GM12878 (cell line): ENCODE data around the gene SPAST. TPM values are rescaled to one million over a fixed set of nuclear protein-coding genes. Genes with fewer than 3 reads are reported as not detected.

Experiments used
- ATAC-seq: fragments of 200-7000 bp; cut with Tn5 transposase; 3 replicates; pipeline ENCODE4 v1.9.1; 2020; ENCODE audit warnings: mild to moderate bottlenecking, moderate library complexity
- BruUV-seq: library from RNA; stranded (reverse); fragments of 400-500 nt; replicated peaks from 2 replicates; lab custom pipeline; 2021; lab: Mats Ljungman, UMichigan
- CTCF ChIA-PET: fragments of 300-600 bp; sonication (Branson Sonifier 250); formaldehyde crosslinking; extraction: SDS; loops from one replicate; lab custom pipeline; 2021; ENCODE audit warnings: inconsistent platforms; lab: Yijun Ruan, JAX
- POLR2A ChIA-PET: fragments of 350-600 bp; formaldehyde crosslinking; extraction: SDS; loops from one replicate; lab custom pipeline; 2021; ENCODE audit warnings: inconsistent platforms; lab: Charles Lee
- RAD21 ChIA-PET: fragments of 300-600 bp; sonication (Branson Sonifier 250); formaldehyde crosslinking; loops from one replicate; lab custom pipeline; 2023; ENCODE audit warnings: antibody characterized with exemption; ENCODE audit not compliant: unreplicated experiment; lab: Charles Lee
- SMC1A ChIA-PET: fragments of 300-600 bp; sonication (Branson Sonifier 250); formaldehyde crosslinking; loops from one replicate; lab custom pipeline; 2023; ENCODE audit not compliant: unreplicated experiment, uncharacterized antibody; lab: Charles Lee
- DNase-seq: peaks from one replicate; pipeline ENCODE4 v3.0.0-alpha.2; 2011; ENCODE audit warnings: low read depth, low spot score
- FAIRE-seq: peaks from 3 replicates; lab custom pipeline; 2011; peaks lifted over from hg19 to GRCh38; lab: Jason Lieb, UNC
- H2AFZ ChIP-seq: 2 replicates; pipeline ENCODE4 v1.6.0; 2011; ENCODE audit warnings: low read depth, low read length, control low read depth; ENCODE audit not compliant: control insufficient read depth
- H3K27ac ChIP-seq: 2 replicates; pipeline ENCODE4 v1.5.1; 2011; ENCODE audit warnings: control low read depth; ENCODE audit not compliant: control insufficient read depth, insufficient read depth
- H3K27me3 ChIP-seq, 2 experiments: replicated peaks in 1 of 2; 2 replicates each; pipeline versions ENCODE4 v1.6.0 to v1.6.1; 2011; ENCODE audit warnings: low read length in 1 of 2; ENCODE audit not compliant: control insufficient read depth in 2 of 2, insufficient read depth in 2 of 2
- H3K36me3 ChIP-seq, 2 experiments: 2 replicates each; pipeline ENCODE4 v1.5.1; 2011; ENCODE audit warnings: low read length in 1 of 2; ENCODE audit not compliant: control insufficient read depth in 2 of 2, insufficient read depth in 2 of 2
- H3K4me1 ChIP-seq: 2 replicates; pipeline ENCODE4 v1.6.1; 2011; ENCODE audit warnings: mild to moderate bottlenecking, low read length, moderate library complexity, mixed read lengths; ENCODE audit not compliant: control insufficient read depth, insufficient read depth
- H3K4me2 ChIP-seq: 2 replicates; pipeline ENCODE4 v1.6.0; 2011; ENCODE audit warnings: control low read depth; ENCODE audit not compliant: control insufficient read depth, insufficient read depth
- H3K4me3 ChIP-seq: fragments of 200-600 bp; sonication (generic); 2 replicates; pipeline ENCODE4 v1.5.1; 2016
- H3K79me2 ChIP-seq: 2 replicates; pipeline ENCODE4 v1.6.0; 2011; ENCODE audit warnings: low read length; ENCODE audit not compliant: control insufficient read depth, insufficient read depth
- H3K9ac ChIP-seq: 2 replicates; pipeline ENCODE4 v1.8.0; 2011; ENCODE audit warnings: low read length, control low read depth, mixed read lengths; ENCODE audit not compliant: control insufficient read depth, insufficient read depth
- H3K9me3 ChIP-seq: replicated peaks from 3 replicates; pipeline ENCODE4 v1.5.1; 2011; ENCODE audit warnings: mild to moderate bottlenecking, low read length; ENCODE audit not compliant: control insufficient read depth, insufficient read depth
- H4K20me1 ChIP-seq: 2 replicates; pipeline ENCODE4 v1.6.0; 2011; ENCODE audit not compliant: control insufficient read depth, insufficient read depth
- CREB1 ChIP-seq: IDR thresholded peaks from 2 replicates; pipeline ENCODE4 v1.6.1; 2012; ENCODE audit warnings: low read depth, mild to moderate bottlenecking, inconsistent platforms
- DPF2 ChIP-seq: fragments of 450-650 bp; IDR thresholded peaks from 2 replicates; pipeline ENCODE4 v1.6.1; 2017; ENCODE audit warnings: mild to moderate bottlenecking
- EGR1 ChIP-seq, 2 experiments: IDR thresholded peaks; 1 replicate in 1 of 2; 2 replicates in 1 of 2; pipeline ENCODE4 v1.6.1; 2011 to 2012; ENCODE audit warnings: low read depth in 2 of 2, low read length in 2 of 2, borderline replicate concordance in 1 of 2, mild to moderate bottlenecking in 1 of 2, moderate library complexity in 1 of 2
- GABPA ChIP-seq: IDR thresholded peaks from 2 replicates; pipeline ENCODE4 v1.6.1; 2014; ENCODE audit warnings: antibody characterized with exemption, low read depth, mild to moderate bottlenecking, inconsistent platforms
- IRF4 ChIP-seq: IDR thresholded peaks from 2 replicates; pipeline ENCODE4 v1.6.1; 2011; ENCODE audit warnings: low read depth, low read length
- MTA2 ChIP-seq: fragments of 450-650 bp; IDR thresholded peaks from 2 replicates; pipeline ENCODE4 v1.6.1; 2016; ENCODE audit warnings: low read depth, mild to moderate bottlenecking, moderate library complexity
- NR2F1 ChIP-seq: fragments of 450-650 bp; conservative IDR thresholded peaks from 2 replicates; pipeline ENCODE4 v1.6.1; 2017; ENCODE audit warnings: mild to moderate bottlenecking
- PAX8 ChIP-seq: fragments of 450-650 bp; IDR thresholded peaks from 2 replicates; pipeline ENCODE4 v1.6.1; 2017; ENCODE audit warnings: mild to moderate bottlenecking, moderate library complexity
- PML ChIP-seq: IDR thresholded peaks from 2 replicates; pipeline ENCODE4 v1.6.1; 2012; ENCODE audit warnings: low read length, inconsistent platforms
- RB1 ChIP-seq: fragments of 450-650 bp; formaldehyde crosslinking; IDR thresholded peaks from 2 replicates; pipeline ENCODE4 v1.6.1; 2017; ENCODE audit warnings: mild to moderate bottlenecking, borderline replicate concordance
- RFX5 ChIP-seq: IDR thresholded peaks from 2 replicates; pipeline ENCODE4 v1.6.1; 2011; ENCODE audit warnings: low read depth, low read length, improper control_type of control experiment
- SMARCA5 ChIP-seq: fragments of 450-650 bp; IDR thresholded peaks from 2 replicates; pipeline ENCODE4 v1.6.1; 2017; ENCODE audit warnings: mild to moderate bottlenecking
- ZNF24 ChIP-seq: fragments of 450-650 bp; IDR thresholded peaks from 2 replicates; pipeline ENCODE4 v1.6.1; 2017; ENCODE audit warnings: antibody characterized with exemption, mild to moderate bottlenecking
- WGBS: methylation state at CpG from one replicate; pipeline ENCODE4 v1.1.6; 2016; ENCODE audit warnings: low lambda C conversion rate; ENCODE audit not compliant: insufficient replicate concordance, insufficient coverage; ENCODE audit errors: missing lambda C conversion rate; 5-methylcytosine and 5-hydroxymethylcytosine counted together
- in situ Hi-C: fragments of 300-500 bp; cut with MboI; formaldehyde crosslinking; loops from 9 replicates; pipeline ENCODE4 v1.14.3; 2018; ENCODE audit warnings: mixed read lengths
- intact Hi-C: fragments of 100-400 bp; cut with micrococcal nuclease; formaldehyde crosslinking; loops from one replicate; pipeline ENCODE4 v1.14.2; 2022; ENCODE audit not compliant: unreplicated experiment
- polyA plus RNA-seq, 11 experiments: library from polyadenylated mRNA; depleted of rRNA in 4 of 11; unstranded in 6 of 11; stranded (reverse) in 5 of 11; fragments of >200 nt; fragmentation: Nextera tagmentation in 4 of 11; fragmentation: Illumina TruSeq in 1 of 11; extraction: Ambion mirVana in 4 of 11; extraction: Trizol in 1 of 11; gene quantifications; 1 replicate in 1 of 11; 2 replicates in 10 of 11; pipeline versions ENCODE4 v1.2.1 to v1.2.3, GENCODE V29; 2011 to 2016; ENCODE audit warnings: inconsistent platforms in 2 of 11, missing spikeins in 2 of 11, low read depth in 1 of 11
- total RNA-seq, 4 experiments: library from RNA; depleted of rRNA in 3 of 4; stranded (reverse); fragments of >200 nt in 3 of 4; fragmentation: Illumina TruSeq in 1 of 4; extraction: Trizol in 1 of 4; gene quantifications; 2 replicates each; pipeline versions ENCODE4 v1.2.1 to v1.2.3, GENCODE V29; 2013 to 2021
- TF ChIP-seq, protein P1 (sequence below): IDR thresholded peaks from 2 replicates; pipeline ENCODE4 v1.6.1; 2011; ENCODE audit warnings: borderline replicate concordance, low read depth, mild to moderate bottlenecking, moderate library complexity, low read length; ENCODE audit not compliant: insufficient read depth, poor library complexity, severe bottlenecking
- TF ChIP-seq, protein P2 (sequence below): IDR thresholded peaks from 2 replicates; pipeline ENCODE4 v1.6.1; 2011; ENCODE audit warnings: borderline replicate concordance, low read depth, mild to moderate bottlenecking, moderate library complexity, mixed read lengths, low read length; ENCODE audit not compliant: insufficient read depth; ENCODE audit errors: extremely low read length
- TF ChIP-seq, protein P3 (sequence below): IDR thresholded peaks from 2 replicates; pipeline ENCODE4 v1.6.1; 2012; ENCODE audit warnings: low read depth, low read length, improper control_type of control experiment

SPAST gene
- total and polyA plus RNA-seq, 10 of the 15 experiments (the other 5 are each of a cell fraction or from before 2014, with no cell fraction given), result 4.3 to 21.3 (median 10.0) TPM

DNA sequence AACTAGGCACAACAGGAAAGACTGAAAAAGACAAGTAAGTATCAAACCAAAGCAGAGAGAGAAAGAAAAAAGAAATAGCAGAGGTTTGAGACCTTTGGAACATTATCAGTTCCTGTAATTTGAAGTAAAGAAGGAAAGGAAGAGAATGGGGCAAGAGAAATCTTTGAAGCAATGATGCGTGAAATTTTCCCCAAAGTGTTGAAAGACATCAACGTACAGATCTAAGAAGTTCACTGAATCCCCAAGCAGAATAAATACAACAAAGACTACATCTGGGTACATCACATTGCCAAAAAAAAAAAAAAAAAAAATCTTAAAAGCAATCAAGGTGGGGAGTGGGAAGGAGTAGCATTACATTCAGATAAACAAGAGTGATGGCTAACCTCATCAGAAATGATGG lies 96.3 kb downstream of the SPAST start:
- no peak for FAIRE-seq
- Histone ChIP-seq H3K27ac (no peak overlapping the region), H3K4me1 (no peaks in the 10 kb centered on the region), H3K4me3 (no peak overlapping the region), H4K20me1 (no peaks in the 10 kb centered on the region), H3K4me2 (no peak overlapping the region), H3K27me3 (no peaks in the 10 kb centered on the region), H3K9ac (no peak overlapping the region), H3K36me3 (peaks cover 0 to 2% of the 10 kb centered on the region in 2 experiments; a peak in 2 of 4 replicates), H3K79me2 (peaks cover 3% of the 10 kb centered on the region), H2AFZ (no peak overlapping the region), H3K9me3 (no peaks in the 10 kb centered on the region)
- ChIA-PET CTCF (no interaction called here), POLR2A (no interaction called here), SMC1A (no interaction called here), RAD21 (no interaction called here)
- 100% methylated on average over 2 of the region's 2 CpGs for WGBS
- DNase-seq, result no peak
- no TSS peak for BruUV-seq
- TF ChIP-seq GABPA (no peak), EGR1 (IDR thresholded peaks at IDR 0.05; ENCODE audit: borderline replicate concordance in 1 of 2, low read depth in 2 of 2, low read length in 2 of 2) (no peak), DPF2 (no peak), CREB1 (no peak), PAX8 (no peak), ZNF24 (no peak), RFX5 (no peak), MTA2 (no peak), RB1 (no peak), SMARCA5 (no peak), NR2F1 (no peak), IRF4 (no peak), PML (no peak)
- TF ChIP-seq, protein P1, sequence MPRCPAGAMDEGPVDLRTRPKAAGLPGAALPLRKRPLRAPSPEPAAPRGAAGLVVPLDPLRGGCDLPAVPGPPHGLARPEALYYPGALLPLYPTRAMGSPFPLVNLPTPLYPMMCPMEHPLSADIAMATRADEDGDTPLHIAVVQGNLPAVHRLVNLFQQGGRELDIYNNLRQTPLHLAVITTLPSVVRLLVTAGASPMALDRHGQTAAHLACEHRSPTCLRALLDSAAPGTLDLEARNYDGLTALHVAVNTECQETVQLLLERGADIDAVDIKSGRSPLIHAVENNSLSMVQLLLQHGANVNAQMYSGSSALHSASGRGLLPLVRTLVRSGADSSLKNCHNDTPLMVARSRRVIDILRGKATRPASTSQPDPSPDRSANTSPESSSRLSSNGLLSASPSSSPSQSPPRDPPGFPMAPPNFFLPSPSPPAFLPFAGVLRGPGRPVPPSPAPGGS, result no peak
- TF ChIP-seq, protein P2, sequence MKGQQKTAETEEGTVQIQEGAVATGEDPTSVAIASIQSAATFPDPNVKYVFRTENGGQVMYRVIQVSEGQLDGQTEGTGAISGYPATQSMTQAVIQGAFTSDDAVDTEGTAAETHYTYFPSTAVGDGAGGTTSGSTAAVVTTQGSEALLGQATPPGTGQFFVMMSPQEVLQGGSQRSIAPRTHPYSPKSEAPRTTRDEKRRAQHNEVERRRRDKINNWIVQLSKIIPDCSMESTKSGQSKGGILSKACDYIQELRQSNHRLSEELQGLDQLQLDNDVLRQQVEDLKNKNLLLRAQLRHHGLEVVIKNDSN, result no peak
- TF ChIP-seq, protein P3, sequence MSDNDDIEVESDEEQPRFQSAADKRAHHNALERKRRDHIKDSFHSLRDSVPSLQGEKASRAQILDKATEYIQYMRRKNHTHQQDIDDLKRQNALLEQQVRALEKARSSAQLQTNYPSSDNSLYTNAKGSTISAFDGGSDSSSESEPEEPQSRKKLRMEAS, result no peak
- ATAC-seq, result no peak
- in situ Hi-C loops, result no loop called here
- intact Hi-C loops, result no loop called here
